ENCODE data around the gene TMEM164.

The TMEM164 gene

DNA sequence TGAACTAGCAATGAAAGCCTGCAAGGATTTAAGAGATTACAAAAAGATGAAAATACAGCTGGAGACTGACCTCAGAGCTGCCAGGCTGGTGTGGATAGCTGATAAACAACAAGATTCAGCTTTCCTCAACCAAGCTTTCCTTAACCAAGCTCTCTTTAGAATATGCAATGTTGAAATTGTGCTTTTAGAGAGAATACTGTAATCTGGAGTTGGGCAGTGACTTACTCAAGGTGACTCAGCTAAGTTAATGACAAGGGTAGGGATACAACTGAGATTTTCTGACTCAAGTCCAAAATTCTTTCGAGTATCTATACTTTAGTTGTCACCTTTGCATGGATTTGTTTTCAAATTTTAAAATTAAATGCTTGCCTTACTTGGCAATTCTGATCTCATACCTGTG lies 217.0 kb downstream of the TMEM164 start:
- Histone ChIP-seq H4K20me1 (no peaks in the 10 kb centered on the region), H3K4me2 (no peak overlapping the region), H3K27me3 (peaks cover 56% of the 10 kb centered on the region), H3K27ac (no peak overlapping the region), H3K9ac (no peak overlapping the region), H3K4me3 (no peak overlapping the region), H3K9me3 (no peaks in the 10 kb centered on the region; the same call in 1 of the 2 replicates), H3K36me3 (no peaks in the 10 kb centered on the region), H3K4me1 (peaks cover 11% of the 10 kb centered on the region)
- TF ChIP-seq Cebpa-rat (IDR thresholded peaks at IDR 0.05), result no peak

DNA sequence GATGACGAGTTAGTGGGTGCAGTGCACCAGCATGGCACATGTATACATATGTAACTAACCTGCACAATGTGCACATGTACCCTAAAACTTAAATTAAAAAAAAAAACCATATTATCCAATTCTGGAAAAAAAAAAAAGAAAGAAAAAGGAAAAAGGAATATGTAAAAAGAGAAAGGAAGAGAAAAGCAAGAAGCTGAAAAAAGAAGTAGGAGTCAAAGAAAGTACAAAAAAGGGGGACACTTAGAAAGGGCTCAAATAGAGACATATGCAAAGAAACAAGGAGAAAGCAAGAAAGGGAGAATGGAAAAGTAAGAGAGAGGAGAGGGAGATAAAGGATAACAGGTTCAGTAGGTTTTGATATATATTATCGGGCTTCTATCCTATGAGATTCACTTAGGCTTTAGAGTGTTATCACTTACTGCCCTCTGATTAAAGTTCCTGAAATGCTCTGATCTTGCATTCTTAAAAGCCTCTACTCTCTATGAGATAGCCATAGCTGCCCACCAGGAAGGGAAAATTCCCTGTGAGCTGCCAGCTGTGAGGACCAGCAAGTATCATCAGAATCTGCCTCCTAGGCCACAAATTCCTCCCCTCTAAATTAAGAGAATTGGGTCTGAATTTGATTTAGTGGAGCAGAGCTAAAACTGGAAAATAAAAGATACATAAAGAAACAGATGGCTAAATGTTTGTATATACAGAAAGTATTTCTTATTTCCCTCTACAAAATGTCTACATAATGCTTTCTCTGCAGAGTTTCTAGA lies 219.8 kb downstream of the TMEM164 start:
- no peak overlapping the region for H3K4me2 ChIP-seq
- no peak overlapping the region for H3K4me3 ChIP-seq
- peaks cover 71% of the 10 kb centered on the region for H3K27me3 ChIP-seq
- H4K20me1 ChIP-seq, result peaks cover 9% of the 10 kb centered on the region
- peaks cover 4% of the 10 kb centered on the region for H3K4me1 ChIP-seq
- H3K9ac ChIP-seq, result no peak overlapping the region
- no peak overlapping the region for H3K27ac ChIP-seq
- no peak for TF ChIP-seq Cebpa-rat (IDR thresholded peaks at IDR 0.05)
- H3K9me3 ChIP-seq, result no peaks in the 10 kb centered on the region; the same call in 1 of the 2 replicates
- no peaks in the 10 kb centered on the region for H3K36me3 ChIP-seq

DNA sequence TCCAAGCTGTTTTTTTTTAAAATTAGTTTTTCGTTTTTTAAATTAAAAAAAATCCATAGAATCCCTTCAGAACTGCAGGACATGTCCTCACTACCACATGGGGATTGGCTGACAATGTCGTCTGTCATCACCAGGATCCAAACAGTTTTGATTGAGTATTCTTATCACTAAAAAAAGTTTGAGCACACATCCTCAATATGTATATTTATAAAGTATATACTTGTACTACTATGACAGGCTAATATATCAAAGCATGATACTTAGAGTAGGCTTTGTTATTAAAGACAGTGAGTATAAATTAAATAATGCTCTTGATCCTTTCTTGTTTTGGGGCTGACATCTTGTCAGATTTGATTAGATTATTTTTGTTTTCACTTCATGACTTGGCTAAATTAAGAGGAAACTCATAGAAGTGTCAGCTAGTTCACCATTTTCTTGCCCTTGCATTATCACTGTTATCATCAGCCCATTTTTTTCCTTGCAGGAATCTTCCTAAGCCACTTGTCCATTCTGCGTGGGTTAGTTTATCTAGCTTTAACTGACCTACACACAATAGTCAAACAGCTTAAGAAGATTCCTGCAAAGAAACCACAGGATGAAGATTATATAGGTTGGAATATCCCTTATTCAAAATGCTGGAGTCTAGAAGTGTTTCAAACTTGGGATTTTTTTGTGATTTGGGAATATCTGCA lies 222.2 kb downstream of the TMEM164 start:
- H3K27me3 ChIP-seq, result peaks cover 77% of the 10 kb centered on the region
- no peaks in the 10 kb centered on the region for H3K36me3 ChIP-seq
- no peak overlapping the region for H3K4me3 ChIP-seq
- no peak for TF ChIP-seq Cebpa-rat (IDR thresholded peaks at IDR 0.05)
- no peak overlapping the region for H3K9ac ChIP-seq
- H4K20me1 ChIP-seq, result peaks cover 19% of the 10 kb centered on the region
- peaks cover 6% of the 10 kb centered on the region; the same call in 1 of the 2 replicates for H3K4me1 ChIP-seq
- H3K27ac ChIP-seq, result no peak overlapping the region
- 0 out of 2 replicates have a peak, but pooled peaks cover 4% of the 10 kb centered on the region for H3K9me3 ChIP-seq
- H3K4me2 ChIP-seq, result no peak overlapping the region

DNA sequence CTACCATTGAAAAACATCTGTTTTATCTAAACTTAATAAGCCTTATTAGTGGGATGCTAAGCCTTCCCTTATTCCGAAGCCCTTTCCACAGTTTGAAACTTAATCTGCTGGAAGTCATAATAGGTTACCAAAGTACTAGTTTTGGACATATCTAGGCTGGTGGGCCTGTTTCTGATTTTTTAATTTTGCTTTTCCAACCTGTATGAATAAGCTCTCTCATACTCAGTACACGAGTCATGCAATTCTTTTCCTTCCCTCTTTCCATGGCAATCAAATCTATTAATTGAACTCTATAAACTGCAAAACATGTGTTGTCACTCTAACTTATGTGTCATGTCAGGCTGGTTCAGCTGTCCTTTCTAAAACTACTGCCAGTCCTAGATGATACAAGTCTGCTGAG lies 224.0 kb downstream of the TMEM164 start:
- Histone ChIP-seq H3K36me3 (no peaks in the 10 kb centered on the region), H3K9me3 (peaks cover 16% of the 10 kb centered on the region), H3K27ac (no peak overlapping the region), H3K4me2 (no peak overlapping the region), H3K4me3 (no peak overlapping the region), H4K20me1 (peaks cover 19% of the 10 kb centered on the region), H3K27me3 (peaks cover 73% of the 10 kb centered on the region), H3K9ac (no peak overlapping the region), H3K4me1 (peaks cover 6% of the 10 kb centered on the region; the same call in 1 of the 2 replicates)
- TF ChIP-seq Cebpa-rat (IDR thresholded peaks at IDR 0.05), result no peak

All from BLaER1 (cell line).